Measurements from ENCODE around the gene SUGCT. TPM values are rescaled to one million over a fixed set of nuclear protein-coding genes. Genes with fewer than 3 reads are reported as not detected.
"Not testable (repeated sequence)": the region's sequence is repeated elsewhere in the genome, so short reads cannot be mapped to it uniquely, and the experiment has no call there.

Gene SUGCT
- polyA plus RNA-seq, 5 donors = 2.3 to 4.6 (median 3.2) TPM

- no peak for DNase-seq
Measured at GRCh38 chr7:40570223-40570622, 435.4 kb downstream of the SUGCT start.

GRCh38 chr7:40571796-40572195 is 437.0 kb downstream of the SUGCT start:
- no peak for DNase-seq

GRCh38 chr7:40572810-40573465 is 438.1 kb downstream of the SUGCT start:
- DNase-seq = no peak

GRCh38 chr7:40579401-40579800 is 444.6 kb downstream of the SUGCT start:
- no peak for DNase-seq

GRCh38 chr7:40580776-40581175 is 446.0 kb downstream of the SUGCT start:
- no peak for DNase-seq

- DNase-seq = no peak
Measured at GRCh38 chr7:40582539-40582938, 447.7 kb downstream of the SUGCT start.

GRCh38 chr7:40583667-40584444 is 449.1 kb downstream of the SUGCT start:
- no peak for DNase-seq

- DNase-seq = no peak
Measured at GRCh38 chr7:40584667-40585433, 450.0 kb downstream of the SUGCT start.

- DNase-seq = no peak
Measured at GRCh38 chr7:40586197-40586596, 451.4 kb downstream of the SUGCT start.

- no peak for DNase-seq
Measured at GRCh38 chr7:40587419-40587818, 452.6 kb downstream of the SUGCT start.

GRCh38 chr7:40595129-40595528 is 460.3 kb downstream of the SUGCT start:
- no peak for DNase-seq

GRCh38 chr7:40595832-40596231 is 461.0 kb downstream of the SUGCT start:
- DNase-seq = no peak

- DNase-seq = no peak
Measured at GRCh38 chr7:40597517-40597916, 462.7 kb downstream of the SUGCT start.

- no peak for DNase-seq
Measured at GRCh38 chr7:40598915-40599314, 464.1 kb downstream of the SUGCT start.

- no peak for DNase-seq
Measured at GRCh38 chr7:40599836-40600235, 465.0 kb downstream of the SUGCT start.

GRCh38 chr7:40602351-40602750 is 467.5 kb downstream of the SUGCT start:
- DNase-seq = not testable (repeated sequence)

- peak in 1 of 2 donors; percentile 49 for DNase-seq
Measured at GRCh38 chr7:40604601-40605438, 470.0 kb downstream of the SUGCT start.

- DNase-seq = no peak
Measured at GRCh38 chr7:40608321-40609075, 473.7 kb downstream of the SUGCT start.

- DNase-seq = no peak
Measured at GRCh38 chr7:40610461-40610860, 475.7 kb downstream of the SUGCT start.

GRCh38 chr7:40611095-40611871 is 476.5 kb downstream of the SUGCT start:
- no peak for DNase-seq
